Breast epithelium (tissue), 3 donors: ENCODE data around the gene CHST10.

Source experiments
- CTCF ChIP-seq, 3 donors: fragments of 450-650 bp; IDR thresholded peaks; one replicate each; pipeline ENCODE4 v1.5.1; 2016 to 2017; ENCODE audit warnings: antibody characterized with exemption in 3 of 3, mild to moderate bottlenecking in 3 of 3, moderate library complexity in 3 of 3
- POLR2A ChIP-seq: fragments of 450-650 bp; IDR thresholded peaks from one replicate; pipeline ENCODE4 v1.6.1; 2016; ENCODE audit warnings: antibody characterized with exemption, mild to moderate bottlenecking, moderate library complexity
- POLR2AphosphoS5 ChIP-seq, 3 donors: sonication (generic); formaldehyde crosslinking; IDR thresholded peaks; one replicate each; pipeline ENCODE4 v1.6.1; 2017; ENCODE audit warnings: antibody characterized with exemption in 3 of 3

- TF ChIP-seq POLR2A (no peak), POLR2AphosphoS5 (IDR thresholded peaks at IDR 0.05) (no peak), CTCF (IDR thresholded peaks at IDR 0.05) (no peak)
Observed at GRCh38 chr2:100359576-100359975, 57.9 kb downstream of the CHST10 start.
